Activated effector memory CD4-positive, alpha-beta T cell treated with Interleukin-2 at 50 U/mL for 16 hours (primary cell): ENCODE results near the gene TRPT1.
"Not testable (repeated sequence)": the region's sequence is repeated elsewhere in the genome, so short reads cannot be mapped to it uniquely, and the experiment has no call there.

Source experiments
- DNase-seq: peaks from one replicate; pipeline ENCODE4 v3.0.0-alpha.2; 2020

Gene TRPT1

DNA sequence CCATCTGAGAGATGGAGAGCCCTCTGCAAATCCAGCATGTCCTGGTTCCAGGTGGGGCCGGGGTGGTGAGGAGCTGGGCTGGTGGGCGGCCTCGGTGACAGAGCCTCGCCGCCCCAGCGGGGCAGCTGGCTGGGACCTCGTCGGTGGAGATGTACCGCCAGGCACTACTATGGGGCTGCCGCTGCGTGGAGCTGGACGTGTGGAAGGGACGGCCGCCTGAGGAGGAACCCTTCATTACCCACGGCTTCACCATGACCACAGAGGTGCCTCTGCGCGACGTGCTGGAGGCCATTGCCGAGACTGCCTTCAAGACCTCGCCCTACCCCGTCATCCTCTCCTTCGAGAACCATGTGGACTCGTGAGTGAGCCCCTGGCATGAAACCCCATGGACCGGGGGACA lies 32.4 kb upstream of the TRPT1 start:
- no peak for DNase-seq

GRCh38 chr11:64256300-64256699 lies 30.3 kb upstream of the TRPT1 start:
- DNase-seq = no peak

DNA sequence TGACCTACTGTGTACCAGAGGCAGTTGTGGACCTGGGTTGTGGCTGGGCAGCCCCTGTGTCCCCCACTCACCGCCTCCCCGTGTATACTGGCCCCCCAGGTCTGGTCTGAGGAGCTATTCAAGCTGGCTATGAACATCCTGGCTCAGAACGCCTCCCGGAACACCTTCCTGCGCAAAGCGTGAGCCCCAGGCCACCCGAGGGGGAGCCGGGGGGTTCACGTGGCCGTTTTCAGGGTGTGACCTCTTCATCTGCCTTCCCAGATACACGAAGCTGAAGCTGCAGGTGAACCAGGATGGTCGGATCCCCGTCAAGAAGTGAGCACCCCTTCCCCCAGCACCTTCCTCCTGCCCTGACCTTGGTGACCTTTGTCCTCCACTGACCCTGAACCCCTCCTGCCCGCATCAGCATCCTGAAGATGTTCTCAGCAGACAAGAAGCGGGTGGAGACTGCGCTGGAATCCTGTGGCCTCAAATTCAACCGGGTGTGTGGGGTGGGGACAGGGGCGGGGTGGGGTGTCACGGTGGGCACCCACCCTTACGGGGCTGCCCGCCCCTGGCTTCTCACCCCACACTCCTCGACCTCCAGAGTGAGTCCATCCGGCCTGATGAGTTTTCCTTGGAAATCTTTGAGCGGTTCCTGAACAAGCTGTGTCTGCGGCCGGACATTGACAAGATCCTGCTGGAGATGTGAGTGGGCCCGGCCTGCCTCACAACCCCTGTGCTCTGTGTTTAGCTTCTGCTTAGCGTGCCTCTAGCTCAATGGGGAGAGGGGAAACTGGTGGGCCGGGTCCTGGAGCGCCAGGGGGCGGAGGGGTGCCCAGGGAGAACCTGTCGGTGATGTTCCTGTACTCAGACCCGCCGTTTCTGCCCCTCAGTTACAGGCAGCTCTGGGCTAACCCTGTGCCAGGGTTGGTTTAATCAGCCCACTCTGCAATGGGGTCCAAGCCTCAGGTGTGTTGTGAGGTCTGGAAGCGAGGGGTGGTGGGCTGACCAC lies 29.4 kb upstream of the TRPT1 start:
- DNase-seq = no peak

GRCh38 chr11:64254326-64254725 lies 28.3 kb upstream of the TRPT1 start:
- DNase-seq = no peak

DNA sequence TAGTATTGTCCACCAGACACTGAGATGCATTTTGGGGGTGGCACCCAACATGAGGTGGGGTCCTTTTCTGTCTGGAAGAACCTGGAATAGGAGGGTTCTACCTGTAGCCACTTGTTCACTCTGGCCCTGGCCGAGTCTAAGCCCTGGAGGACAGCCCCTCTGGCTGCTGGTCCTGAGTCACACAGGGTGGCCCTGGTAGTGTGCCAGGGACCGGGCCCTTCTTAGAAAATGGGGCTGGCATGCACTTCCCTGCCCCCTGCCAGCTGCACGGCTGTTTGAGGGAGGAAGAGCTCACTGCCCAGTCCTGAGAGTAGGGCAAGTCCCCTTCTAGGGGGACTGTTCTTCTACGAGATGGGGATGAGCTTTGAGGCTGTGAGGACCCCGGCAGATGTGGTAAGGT lies 27.5 kb upstream of the TRPT1 start:
- DNase-seq = no peak

DNA sequence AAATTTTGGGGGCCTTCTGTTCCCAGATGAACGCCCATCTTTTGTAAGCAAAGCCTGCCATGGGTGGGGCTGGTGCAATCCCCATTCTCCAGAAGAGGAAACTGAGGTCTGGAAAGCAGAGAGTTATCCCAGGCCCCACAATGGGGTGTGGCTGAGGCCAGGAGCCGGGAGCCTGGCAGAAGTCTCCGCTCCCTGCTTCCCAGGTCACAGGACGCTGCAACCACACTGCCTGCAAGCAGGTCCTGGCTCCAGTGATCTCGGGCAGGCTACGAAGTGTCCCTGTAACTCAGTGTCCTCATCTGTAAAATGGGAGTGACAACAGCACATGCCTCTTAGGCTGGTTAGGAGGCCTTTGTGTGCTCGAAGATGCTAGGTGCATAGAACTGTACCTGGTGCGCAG lies 27.1 kb upstream of the TRPT1 start:
- DNase-seq = no peak

GRCh38 chr11:64252003-64252872 lies 26.3 kb upstream of the TRPT1 start:
- no peak for DNase-seq

DNA sequence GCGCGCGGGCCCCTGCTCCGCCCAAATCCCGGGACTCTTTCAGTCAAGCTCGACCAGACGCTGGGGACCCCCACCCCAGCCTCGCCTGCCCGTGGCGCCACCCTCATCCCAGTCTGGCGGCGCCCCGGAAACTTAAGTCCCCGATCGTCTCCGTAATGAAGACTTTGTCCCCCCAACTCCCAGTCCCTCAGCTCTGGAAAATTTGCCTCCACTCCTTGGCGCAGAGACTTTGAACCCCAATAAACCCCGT lies 25.7 kb upstream of the TRPT1 start:
- no peak for DNase-seq

- DNase-seq = peak; percentile 65
Measured at GRCh38 chr11:64251016-64251752, 25.2 kb upstream of the TRPT1 start, which contains the start of gene PLCB3. Gene PLCB3 (plus strand): TSS chr11:64251530. CDS start chr11:64251650, 120 bp downstream.

DNA sequence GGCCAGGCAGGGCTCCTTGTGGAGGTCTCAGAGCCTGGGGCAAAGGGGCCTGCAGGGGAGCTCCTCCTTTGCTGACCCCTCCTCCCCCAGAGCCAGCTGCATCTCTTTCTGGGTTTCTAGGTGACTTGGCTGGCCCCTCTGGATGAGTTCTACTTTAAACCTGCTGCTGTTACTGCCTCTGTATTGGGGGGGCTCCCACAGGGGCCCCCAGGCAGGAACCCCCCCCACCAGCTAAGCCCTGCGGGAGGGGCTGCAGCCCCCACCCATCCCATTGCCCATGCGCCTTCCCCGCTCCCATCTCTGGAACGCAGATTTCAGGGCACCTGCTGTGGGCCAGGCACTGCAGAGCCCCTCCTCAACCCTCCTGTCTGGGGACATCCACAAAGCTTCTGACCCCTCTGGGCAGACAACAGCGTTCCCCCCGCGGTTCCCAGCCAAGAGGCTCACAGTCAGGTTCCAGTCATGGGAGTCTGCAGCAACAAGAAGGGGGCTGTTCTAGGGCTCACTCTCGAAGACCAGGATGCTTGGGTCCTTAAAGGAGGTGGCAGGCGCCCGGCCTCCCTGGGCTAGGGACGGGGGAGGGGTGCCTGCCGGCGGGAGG lies 24.5 kb upstream of the TRPT1 start:
- DNase-seq = no peak

DNA sequence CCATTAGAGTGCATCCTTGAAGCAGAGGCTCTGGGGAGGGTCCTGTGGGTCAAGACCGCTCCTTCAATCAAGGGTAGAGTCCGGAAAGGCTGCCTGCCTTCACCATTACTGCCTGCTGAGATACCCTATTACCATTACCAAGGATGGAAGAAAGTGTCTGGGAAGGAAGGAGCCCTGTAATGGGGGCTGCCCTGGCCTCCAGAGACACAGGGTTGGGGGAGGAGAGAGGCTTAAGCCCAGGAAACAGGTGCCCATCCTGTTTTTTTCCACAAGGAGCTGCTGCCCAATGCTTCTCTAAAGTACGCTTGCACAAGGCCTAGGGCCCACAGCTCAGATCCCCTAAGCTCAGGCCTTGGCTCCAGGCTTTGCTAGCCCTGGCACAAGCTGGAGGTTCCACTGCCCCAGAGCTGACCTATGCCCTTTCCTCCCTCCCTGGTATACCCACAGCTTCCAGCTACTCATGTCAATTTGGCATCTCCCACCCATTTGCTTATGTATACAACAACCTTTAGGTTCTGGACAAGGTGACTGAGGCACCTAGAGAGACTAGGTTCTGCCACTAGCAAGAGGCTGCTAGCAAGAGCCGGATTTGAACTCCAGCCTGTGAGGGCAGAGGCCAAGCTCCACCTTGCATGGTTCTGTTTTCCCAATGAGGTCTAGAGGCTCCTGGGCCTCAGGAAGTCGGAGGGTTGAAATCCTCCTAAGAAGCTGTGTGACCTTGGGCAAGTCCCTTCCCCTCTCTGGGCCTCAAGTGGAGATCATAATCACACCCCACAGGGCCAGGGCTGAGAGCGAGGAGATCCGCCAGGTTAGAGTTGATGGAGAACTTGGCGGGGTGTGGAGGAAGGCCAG lies 23.8 kb upstream of the TRPT1 start:
- no peak for DNase-seq

GRCh38 chr11:64249038-64249437 lies 23.1 kb upstream of the TRPT1 start:
- no peak for DNase-seq

GRCh38 chr11:64248578-64248977 lies 22.6 kb upstream of the TRPT1 start:
- no peak for DNase-seq

GRCh38 chr11:64247729-64248531 lies 21.9 kb upstream of the TRPT1 start:
- no peak for DNase-seq

DNA sequence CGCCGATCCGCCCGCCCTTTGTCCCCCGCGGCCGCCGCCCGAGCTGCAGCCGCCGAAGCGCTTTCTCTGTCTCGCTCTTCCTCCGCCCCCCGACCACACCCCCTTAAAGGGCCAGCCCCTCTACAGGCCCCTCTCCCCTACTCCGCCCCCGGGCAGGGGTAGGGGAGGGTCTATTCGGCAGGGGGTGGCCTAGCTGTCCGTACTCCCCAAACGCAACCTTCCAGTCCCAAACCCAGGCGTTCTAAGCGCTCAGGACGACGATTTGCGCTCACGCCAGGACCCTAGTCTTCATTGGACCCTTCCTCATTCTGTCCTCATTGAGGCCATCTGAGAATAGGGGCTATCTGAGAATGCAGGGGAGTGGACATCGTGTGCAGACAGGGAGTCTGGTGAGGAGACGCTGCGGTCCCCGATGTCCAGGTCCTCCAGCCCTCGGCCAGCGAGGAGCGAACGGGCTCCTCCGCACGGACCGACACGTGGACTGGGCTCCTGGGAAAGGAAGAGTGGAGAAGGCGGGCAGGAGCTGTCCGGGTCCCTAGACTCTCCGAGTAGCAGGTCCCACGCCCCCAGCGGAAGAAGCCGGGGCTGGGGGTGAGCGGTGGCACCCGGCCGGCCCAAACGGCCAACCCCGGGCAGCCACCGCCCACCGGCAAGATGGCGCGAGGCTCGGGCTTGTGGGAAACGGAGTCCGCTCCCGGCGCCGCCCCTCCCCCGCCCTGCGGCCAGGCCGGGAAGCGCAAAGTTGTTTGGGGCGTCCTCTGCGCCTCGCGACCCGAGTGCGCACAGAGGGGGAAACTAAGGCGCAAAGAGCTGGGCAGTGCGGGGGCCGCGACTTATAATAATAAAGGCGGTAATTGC lies 21.1 kb upstream of the TRPT1 start, which contains the start of gene PPP1R14B:
Gene PPP1R14B, minus strand, starts transcription at position 73 of the 858 bp plus-strand sequence. CDS start 270 bp downstream, outside the sequence.
- peak; percentile 72 for DNase-seq

- DNase-seq = not testable (repeated sequence)
Measured at GRCh38 chr11:64246621-64246870, 20.6 kb upstream of the TRPT1 start.

GRCh38 chr11:64245797-64246620 lies 20.0 kb upstream of the TRPT1 start:
- peak; percentile 69 for DNase-seq

- DNase-seq = peak; percentile 50
Measured at GRCh38 chr11:64245401-64245796, 19.4 kb upstream of the TRPT1 start.

DNA sequence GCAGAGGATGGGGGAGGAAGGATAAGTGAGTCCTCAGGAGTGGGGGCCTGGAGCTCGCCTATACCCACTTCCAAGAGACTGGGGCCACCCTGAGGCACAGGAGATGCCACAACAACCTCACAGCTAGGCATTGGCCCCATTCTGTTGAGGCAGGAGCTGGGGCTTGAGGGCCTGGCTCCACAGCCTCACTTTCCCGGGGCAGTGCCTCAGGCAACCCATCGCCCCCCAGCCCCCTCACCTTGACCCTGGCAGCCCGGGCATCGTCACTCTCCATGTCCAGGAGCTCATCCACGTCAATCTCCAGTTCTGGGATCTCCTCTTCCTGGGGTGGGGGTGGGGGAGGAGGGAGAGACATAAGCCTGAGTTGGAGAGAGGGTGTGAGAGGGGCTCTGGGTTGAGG lies 19.0 kb upstream of the TRPT1 start:
- no peak for DNase-seq
